ENCODE data around the gene C4orf51.

C4orf51 gene

DNA sequence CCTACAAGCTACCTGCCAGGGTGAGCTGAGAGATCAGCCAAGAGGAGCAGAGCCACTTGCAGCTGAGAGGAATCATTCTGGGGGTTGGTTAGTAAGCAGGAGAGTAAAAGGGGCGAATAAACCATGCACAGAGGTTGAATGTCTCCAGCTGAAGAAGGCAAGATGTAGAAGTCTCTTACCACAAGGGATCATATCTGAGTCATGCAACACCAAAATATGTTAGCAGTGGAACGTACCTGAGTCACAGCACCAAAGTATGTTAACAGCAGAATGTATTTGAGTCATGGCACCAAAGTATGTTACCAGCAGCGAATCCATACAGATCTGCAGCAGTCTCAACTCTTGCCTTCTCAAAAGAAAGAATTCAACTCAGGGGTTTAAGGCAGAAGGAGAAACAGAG is 29.9 kb downstream of the C4orf51 start:
- DNase-seq (ENCODE audit: low spot score): no peak

DNA sequence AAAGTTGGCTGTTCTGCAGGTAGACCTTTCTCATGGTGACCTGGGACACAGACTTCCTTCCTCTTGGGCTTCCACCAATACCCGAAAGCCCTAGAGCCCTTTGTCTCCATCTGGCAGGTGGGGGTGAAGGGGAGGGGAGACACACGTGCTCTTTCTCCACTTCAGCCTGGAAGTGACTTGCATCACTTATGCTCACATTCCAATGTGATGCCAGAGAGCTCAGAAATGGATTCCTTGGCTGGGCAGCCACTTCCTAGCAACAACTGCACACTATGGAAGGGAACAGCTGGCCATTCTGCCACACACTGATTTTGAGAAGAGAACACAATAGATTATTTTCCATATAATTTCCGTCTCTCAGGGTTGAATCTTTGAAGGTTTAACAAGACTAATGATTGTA is 36.3 kb downstream of the C4orf51 start:
- no peak for DNase-seq (ENCODE audit: low spot score)

DNA sequence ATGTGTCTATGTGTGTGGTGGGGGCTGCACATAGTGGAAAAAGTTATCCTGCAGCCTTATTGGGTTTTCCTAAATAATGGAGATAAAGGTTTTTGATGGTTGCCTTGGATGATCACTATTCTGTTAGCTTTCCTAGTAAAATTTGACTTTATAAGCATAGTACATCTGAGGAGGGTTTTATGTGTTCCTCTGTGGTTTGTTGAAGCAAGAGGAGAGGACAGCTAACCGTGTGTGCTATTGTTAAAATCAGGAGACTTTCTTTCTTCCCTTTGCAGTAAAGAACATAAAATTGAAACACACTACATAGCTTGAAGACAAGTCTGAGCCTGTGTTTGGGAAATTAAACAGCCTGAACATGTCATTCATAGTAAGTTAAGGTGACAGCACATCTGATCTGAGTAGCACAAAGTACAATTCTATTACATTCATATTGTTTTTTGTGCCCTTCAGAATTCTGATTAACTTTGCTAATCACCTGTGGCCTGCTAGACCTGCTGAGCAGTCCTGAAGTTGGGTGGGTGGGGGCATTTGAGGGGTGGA is 36.8 kb downstream of the C4orf51 start:
- no peak for DNase-seq (ENCODE audit: low spot score)

DNA sequence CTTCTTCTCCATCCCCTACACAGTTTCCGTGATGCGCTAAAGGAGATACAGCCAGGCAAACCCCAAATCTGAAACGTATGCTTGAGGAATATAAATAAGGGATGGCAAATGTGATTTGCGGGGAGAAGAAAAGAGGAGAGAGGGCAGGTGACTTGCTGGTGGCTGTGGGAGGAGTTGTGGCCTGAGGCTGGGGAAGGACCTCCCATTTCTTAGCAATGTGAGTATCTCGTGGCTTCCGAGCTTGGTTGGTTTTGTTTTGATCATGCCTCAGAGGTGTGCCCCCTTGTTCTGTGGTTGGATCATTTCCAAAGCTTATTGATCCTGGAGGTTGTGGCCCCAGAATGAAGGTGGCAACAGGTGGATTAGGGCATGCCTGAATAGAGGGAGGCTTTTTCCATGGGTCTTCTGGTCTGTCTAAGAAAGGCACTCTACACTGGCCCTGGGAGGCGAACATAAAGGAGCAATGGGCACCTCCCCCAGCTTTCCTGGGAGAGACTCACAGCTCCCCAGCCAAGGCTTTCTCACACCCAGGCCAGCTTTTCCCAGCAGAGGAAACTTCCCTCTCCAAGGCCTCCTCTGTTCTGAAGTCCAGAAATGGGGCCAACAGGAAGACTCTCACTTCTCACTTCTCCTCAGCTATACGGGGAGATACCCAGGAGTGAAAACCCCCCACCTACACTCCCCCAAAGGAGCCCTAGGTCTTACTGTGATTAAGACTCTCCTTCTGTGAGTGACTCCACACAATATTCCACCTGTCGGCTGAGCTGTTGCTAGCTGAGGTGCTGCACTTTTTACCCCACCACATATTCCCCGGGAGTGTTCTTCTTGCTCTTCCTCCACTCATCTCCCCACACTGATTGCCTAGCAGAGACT is 40.0 kb downstream of the C4orf51 start:
- DNase-seq (ENCODE audit: low spot score): no peak

DNA sequence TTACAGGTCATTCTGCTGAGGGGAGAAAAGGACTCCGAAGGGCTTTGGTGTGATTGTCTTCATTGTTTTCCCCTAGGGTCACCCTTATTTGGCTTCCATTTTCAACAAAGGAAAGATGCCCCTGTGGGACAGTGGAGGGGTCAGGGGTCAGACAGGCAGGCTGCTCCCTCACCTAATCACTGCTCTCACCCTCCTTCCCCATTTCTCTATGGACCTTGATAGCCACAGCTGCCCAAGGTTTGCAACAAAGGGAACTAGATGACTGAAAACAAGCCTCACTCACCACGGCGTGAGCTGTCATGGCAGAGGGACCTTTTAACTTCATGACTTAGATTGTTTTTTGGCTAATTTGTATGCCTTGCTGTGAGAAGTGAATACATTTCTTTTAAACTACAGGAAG is 40.7 kb downstream of the C4orf51 start:
- no peak for DNase-seq (ENCODE audit: low spot score)

DNA sequence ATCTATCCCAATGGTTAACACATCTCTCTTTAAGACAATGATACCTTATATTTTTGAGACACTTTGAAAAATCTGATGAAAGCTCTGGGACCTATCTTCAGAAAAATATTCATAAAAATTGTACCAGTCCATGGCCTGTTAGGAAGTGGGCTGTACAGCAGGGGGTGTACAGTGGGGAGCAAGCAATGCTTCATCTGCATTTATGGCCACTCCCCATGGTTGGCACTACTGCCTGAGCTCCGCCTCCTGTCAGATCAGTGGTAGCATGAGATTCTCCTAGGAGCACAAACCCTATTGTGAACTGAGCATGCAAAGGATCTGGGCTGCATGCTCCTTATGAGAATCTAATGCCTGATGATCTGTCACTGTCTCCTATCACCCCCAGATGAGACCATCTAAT is 42.6 kb downstream of the C4orf51 start:
- no peak for DNase-seq (ENCODE audit: low spot score)

DNA sequence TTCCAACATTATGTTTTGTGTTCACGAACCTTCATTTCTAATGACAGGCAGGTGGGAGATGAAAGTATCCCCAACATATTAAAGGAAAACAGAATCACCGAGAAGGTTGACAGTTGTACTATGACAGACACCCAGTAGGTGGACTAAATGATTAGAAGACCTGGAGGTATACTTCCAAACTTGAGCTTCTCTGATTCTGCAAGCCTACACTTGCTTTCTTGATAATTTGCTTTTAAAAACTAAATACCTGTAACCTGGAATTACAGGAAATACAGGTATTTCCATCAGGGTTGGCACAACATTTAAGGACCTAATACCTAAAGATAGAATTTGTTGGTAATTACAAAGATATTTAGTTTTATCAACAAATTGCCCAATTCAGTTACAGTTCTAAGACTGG is 43.4 kb downstream of the C4orf51 start:
- DNase-seq (ENCODE audit: low spot score): no peak

DNA sequence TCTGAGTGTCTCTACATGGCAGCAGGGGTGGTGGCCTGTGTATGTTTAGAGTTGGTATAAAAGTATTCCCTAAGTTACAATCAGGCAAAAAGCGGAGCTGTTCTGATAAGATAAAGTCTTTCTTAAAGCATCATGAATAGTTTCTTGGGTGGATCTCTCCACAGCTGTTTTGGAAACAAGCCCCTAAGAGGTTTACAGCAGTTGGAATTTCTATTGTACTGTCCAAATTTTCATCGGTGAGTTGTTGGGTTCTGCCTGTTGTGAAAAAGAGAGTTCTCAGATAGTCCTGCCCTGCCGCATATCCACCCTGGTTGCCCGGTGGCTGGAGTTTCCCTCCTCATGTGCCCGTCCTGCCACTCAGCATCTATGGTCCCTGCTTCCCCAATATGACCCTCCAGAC is 50.1 kb downstream of the C4orf51 start:
- no peak for DNase-seq (ENCODE audit: low spot score)

DNA sequence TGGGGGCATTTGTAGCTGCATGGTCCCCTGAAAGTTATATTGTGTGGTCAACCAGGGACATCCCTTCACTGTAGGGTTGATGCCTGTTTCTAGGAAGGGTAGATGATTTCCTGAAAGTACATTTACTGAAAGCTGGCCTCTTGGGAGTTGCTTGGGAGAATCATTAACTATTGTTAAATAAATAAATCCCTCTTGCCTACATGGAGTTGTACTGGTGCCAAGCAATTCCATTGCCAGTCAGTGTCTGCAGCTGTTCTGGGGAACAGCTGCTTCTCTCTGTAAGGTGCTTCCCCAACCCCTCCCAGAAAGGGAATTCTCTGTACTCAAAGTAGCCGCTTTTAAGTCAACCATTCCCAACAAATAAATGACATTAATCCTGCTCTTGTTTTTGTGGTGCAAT is 51.1 kb downstream of the C4orf51 start:
- no peak for DNase-seq (ENCODE audit: low spot score)

DNA sequence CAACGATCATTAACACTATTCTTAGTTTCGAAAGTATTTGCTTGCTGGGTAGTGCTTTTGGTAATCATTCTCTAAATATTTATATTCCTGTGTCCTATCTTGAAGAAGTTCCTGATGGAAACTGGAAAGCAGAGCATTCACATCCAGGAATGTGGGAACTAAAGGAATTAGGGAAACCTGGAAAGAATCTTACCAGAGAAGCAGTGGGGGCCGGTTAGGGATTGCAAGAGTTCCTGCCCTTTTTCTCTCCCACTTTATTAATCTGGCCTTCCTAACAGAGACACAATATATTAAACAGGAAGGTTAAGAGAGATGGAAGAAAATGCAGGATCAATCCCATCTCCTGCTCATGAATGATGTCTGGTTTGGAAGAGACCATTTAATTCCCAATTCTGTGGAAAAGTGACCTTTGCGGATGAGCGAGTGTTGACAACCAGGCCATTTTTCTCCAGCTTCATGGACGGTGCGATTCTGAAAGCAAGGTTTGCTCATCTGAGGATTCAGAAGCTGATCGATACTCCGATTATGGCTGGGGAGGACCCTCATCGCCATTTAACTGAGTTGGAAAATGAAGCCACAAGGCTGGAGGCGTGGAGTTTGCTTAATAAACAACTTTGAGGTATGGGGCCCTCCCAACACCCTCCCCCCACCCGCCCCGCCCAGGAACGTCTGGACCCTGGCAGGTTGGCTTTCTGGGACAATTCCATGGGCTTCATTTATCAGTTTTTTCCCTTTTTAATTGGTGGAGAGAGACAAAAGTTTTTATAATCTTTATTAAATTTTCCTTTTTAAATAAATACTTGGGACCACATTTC is 52.3 kb downstream of the C4orf51 start:
- no peak for DNase-seq (ENCODE audit: low spot score)

DNA sequence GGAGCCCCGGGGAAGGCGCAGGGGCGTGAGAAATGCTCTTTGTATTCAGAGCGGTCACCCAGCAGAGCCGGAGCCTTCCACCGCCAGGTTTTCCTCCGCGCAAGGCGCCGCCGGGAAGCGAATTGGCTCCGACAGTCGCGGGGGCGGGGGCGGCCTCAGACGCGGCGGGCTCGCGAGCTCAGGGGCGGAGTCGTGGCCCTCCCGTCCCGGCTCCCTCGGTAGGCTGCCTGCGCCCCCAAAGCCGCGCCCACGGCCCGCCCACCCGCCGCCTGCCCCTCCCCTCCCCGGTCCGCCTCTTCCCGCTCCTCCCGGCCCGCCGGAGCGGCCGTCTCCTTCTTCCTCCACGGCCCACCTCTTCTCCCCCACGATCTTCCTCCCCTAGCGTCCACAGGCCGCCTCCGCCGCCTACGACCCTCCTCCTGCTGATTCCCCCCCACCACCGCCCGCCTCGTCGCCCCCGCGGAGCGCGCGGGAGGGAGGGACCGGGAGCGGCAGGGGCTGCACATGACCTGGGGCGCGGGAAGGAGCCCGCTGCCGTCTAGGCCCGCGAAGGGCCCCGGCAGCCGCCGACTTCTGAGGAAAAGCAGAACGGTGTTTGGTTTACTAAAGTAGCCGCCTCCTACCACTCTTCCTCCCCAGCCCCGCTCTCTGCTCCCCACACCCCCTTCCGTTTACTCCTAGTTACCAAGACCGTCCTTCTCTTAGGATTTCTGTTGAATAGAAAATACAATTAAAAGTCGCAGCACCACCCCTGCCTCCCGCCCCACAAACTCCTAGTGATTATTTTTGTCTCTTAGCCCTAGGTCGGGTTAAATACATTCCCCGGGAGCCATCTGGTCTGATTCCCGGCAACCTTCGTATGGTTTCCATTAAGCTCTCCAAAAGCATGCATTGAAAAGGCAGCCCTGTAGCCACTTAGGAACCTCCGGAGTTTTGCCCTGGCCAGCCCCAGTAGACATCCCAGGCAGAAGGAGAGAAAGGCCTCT is 53.2 kb downstream of the C4orf51 start:
- DNase-seq (ENCODE audit: low spot score): peak; percentile 86

DNA sequence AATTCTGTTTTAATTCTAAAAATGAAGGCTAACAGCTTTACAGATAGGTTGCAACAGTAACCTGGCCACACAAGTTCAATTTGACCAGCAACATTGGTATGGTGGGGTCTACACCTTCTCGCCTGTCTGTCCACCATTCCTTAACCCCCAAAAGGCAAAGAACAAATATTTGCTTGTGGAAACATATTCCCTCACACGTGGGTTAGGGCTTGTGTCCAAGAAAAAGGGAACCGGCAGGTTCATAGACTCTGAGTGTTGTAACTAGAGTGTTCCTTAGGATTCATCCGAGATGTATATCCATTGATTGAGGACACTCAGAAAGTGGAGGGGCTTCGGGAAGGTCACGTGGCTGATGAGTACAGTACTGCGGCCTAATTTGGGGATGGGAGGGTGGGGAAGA is 54.1 kb downstream of the C4orf51 start:
- DNase-seq (ENCODE audit: low spot score): no peak

DNA sequence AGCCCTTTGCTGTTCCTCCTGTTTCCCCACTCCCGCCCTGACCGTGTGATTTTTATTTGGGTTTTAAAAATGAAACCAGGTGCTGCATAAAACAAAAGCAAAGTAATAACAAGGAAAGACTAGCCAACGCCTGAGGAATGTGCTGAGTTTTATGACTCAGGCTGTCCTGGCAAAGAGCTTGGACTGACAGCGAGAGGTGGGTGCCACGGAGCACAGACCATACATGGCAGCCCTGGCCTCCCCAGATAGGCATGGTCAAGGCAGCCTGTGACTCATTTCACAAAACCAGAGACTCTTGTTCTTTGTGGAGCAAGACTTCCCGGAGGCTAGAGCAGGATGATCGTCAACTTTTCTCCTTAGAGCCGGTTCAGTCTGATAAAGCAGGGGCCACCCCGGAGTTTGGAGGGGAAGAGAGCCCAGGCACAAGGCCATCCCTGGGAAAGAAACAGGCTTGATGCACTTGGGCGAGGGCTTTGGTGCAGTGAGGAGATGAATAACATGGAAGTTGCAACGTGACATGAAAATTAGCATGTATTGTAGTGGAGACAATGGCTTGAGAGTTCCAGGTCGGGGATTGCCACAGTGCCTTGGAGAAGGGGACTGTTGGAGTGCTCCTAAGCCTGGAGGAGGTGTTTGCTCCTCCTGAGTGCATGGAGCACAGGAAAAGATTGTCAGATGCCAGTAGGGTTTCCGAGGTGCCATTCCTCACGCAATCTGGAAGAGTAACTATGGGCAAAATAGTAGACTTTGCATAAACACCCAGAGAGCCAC is 54.8 kb downstream of the C4orf51 start:
- no peak for DNase-seq (ENCODE audit: low spot score)

DNA sequence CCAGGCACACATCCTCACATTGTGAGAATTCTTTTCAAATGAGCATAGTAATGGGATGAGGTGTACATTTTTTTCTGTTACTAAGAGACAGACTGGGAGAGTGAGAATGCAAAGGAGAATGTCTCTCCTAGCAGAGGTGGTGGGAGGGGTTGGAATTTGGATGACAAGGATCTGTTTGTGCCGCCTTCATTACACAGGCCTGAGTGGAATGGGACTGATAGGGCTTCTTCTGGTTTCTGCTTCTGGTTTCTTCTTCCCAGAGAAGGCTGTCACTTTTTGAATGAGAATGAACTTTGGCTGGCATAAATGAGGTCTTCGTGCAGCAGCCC is 55.4 kb downstream of the C4orf51 start:
- DNase-seq (ENCODE audit: low spot score): no peak

DNA sequence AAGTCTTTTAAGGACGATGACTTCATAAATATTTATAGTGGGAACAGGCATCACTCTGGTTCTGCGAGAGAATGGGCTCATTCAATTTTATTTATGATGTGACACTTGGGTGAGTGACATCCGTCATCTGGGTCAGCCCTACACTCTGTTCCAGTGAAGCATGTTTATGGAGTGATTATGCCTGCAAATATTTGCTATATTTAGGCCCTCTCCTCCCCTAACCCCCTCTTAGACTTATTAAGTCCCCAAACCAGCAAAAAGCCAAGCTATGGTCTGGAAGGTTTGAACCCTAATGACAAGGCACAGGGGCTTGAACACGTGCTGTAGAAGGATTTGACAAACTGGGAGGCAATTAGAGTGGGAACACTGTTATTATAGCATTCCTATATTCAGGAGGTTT is 55.9 kb downstream of the C4orf51 start:
- DNase-seq (ENCODE audit: low spot score): no peak

DNA sequence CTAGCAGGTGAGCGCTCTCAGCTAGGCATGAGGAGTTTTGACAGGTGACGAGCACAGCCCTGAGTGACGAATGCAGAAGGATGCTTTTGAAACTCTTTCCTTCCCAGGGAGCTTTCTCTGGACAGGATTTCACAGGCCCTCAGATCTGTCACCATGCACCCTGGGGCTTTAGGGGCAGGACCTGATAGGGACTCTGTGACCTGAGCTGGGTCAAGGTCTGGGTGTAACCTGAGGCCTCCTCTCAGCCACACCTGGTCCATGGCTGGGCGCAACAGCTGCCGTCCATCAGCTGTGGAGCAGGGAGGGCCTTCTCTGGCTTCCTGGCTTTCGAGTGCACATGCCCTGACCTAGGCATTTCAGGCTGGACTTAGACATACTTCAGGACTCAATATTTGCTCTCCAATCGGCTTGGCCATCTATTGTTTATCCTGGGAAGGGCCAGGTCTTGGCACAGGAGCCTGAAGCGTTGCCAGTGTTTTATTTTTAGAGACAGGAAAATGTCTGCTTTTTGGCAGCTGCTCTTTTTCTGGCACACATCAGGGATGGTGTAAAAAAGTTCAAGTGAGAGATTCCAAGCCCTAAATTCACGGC is 56.4 kb downstream of the C4orf51 start:
- DNase-seq (ENCODE audit: low spot score): no peak

DNA sequence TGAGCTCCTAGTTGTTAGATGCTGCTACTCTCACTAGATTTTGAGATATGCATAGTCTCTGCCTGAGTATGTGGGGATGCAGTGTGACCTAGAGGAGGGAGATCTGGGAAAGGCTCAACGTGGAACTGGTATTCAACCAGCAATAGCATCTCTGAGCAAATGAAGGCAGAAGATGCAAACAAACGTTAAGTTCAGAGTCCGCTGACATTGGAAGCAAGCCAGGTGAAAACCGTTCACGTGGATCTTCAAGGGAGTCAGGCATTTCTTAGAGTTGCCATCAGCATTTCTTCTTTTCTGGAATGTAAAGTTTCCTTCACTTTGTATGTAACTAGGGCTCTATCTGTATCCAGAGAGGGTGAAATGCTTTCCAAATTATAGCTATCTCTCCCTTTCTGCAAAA is 59.9 kb downstream of the C4orf51 start:
- DNase-seq (ENCODE audit: low spot score): no peak

DNA sequence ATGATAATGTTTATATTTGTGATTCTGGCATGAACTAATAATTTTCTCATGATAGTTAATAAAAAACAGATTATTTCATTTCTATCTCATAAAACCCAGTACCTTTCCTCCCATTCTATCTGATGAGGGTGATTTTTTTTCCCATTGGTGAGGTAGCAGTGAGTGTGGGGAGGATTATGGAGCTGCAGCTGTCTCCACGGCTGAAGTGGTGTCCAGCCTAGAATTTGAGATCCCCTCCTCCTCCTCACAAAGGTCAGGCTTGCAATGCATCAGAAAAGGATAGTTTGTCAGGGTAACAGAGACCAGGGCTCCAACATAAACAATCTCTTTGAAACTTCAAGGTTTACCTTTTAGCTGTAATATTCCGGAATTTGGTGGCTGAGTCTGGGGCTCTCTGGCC is 60.9 kb downstream of the C4orf51 start:
- no peak for DNase-seq (ENCODE audit: low spot score)

DNA sequence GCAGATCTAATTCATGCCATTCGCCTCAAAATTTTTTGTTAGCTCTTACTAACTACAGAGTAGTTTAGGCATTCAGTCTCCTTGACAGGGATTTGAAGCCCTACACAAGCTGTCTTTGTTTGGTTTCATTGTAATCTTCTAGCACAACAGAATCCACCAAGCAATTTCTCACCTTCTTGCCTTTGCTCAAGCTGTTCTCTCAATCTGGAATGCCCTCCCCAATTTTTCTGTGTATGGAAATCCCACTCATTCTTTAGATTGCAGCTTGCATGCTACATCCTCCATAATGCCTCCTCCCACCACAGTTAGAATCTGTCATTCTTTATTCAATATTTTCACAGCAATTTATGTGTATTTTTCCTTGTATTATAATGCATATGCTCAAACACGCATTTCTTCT is 63.7 kb downstream of the C4orf51 start:
- DNase-seq (ENCODE audit: low spot score): no peak

DNA sequence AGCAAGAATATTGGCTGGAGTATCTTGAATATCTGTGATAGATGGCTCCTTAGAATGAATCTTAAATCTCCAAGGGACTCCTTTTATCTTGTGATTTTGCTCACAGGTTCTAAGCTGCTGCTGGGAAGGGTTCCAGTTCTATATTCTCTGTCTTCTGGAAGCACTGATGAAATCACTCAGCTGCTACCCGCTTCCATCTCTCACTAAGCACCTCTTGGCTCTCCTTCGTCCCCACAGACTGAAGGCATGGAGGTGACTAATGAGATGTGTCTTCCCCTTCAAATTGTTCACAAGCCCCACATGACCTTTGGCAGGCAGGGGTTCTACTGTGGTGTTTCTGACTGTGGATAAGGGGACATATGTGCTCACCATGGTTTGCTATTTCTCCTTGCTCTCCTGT is 75.9 kb downstream of the C4orf51 start:
- no peak for DNase-seq (ENCODE audit: low spot score)

DNA sequence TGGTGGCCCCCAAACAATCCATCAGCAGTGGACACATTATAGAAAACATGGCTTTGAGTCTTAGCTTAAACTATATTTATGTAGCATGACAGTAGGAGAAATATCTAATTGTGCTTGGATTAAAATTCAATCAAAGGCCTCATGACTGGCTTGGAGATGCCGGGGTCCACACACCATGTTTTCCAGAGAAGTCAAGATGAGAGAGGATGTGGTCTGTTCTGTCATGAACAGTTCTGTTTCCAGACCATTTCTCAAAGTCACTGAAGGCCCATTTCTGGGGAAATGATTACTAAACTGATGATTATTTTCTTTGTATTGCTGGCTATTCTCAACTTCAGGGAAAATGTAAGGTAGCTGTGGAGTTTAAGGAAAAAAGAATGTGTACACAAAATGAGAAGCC is 76.3 kb downstream of the C4orf51 start:
- DNase-seq (ENCODE audit: low spot score): no peak

Measured in CD4-positive, alpha-beta T cell treated with Interleukin-6 at 100 ng/mL for 8 hours (primary cell).